Activated CD8-positive, alpha-beta T cell treated with anti-CD3 and anti-CD28 coated beads for 36 hours (primary cell): ENCODE data around the gene ATF5. TPM values are rescaled to one million over a fixed set of nuclear protein-coding genes. Genes with fewer than 3 reads are reported as not detected.
A peak's percentile ranks its signal among the peaks of the same experiment; 100 is the strongest.

Experiments
- ATAC-seq: fragments of 200-7000 bp; cut with Tn5 transposase; one replicate; pipeline ENCODE4 v1.10.0; 2021; ENCODE audit warnings: mild to moderate bottlenecking, moderate library complexity
- CTCF ChIA-PET: fragments of 350-600 bp; sonication (Branson Sonifier 250); formaldehyde crosslinking; loops from one replicate; lab custom pipeline; 2021; ENCODE audit warnings: antibody characterized with exemption; lab: Charles Lee
- POLR2A ChIA-PET: fragments of 350-600 bp; sonication (Branson Sonifier 250); formaldehyde crosslinking; loops from one replicate; lab custom pipeline; 2021; ENCODE audit warnings: antibody characterized with exemption; lab: Charles Lee
- DNase-seq: peaks from one replicate; pipeline ENCODE4 v3.0.0-alpha.2; 2020
- H3K27ac Mint-ChIP-seq: one replicate; pipeline ENCODE4 v1.8.0; 2021; ENCODE audit warnings: mild to moderate bottlenecking, mixed read lengths
- H3K27me3 Mint-ChIP-seq: one replicate; pipeline ENCODE4 v1.8.0; 2021; ENCODE audit warnings: mixed read lengths
- H3K36me3 Mint-ChIP-seq: one replicate; pipeline ENCODE4 v1.8.0; 2021; ENCODE audit warnings: low read depth, mixed read lengths
- H3K4me1 Mint-ChIP-seq: one replicate; pipeline ENCODE4 v1.8.0; 2021; ENCODE audit warnings: low read depth, mixed read lengths
- H3K4me3 Mint-ChIP-seq: one replicate; pipeline ENCODE4 v1.8.0; 2021; ENCODE audit warnings: mild to moderate bottlenecking, moderate library complexity, mixed read lengths
- H3K9me3 Mint-ChIP-seq: one replicate; pipeline ENCODE4 v1.8.0; 2021; ENCODE audit warnings: mixed read lengths
- intact Hi-C: fragments of 100-400 bp; cut with micrococcal nuclease; formaldehyde crosslinking; loops from one replicate; pipeline ENCODE4 v1.10.0; 2022
- total RNA-seq, 2 experiments: library from RNA; stranded (reverse); gene quantifications; one replicate each; pipeline ENCODE4 v1.2.3, GENCODE V29; 2021
- TF ChIP-seq, protein P1 (sequence below): fragments of 200-600 bp; IDR thresholded peaks from one replicate; pipeline ENCODE4 v1.8.0; 2022; ENCODE audit warnings: antibody characterized with exemption, mild to moderate bottlenecking

ATF5 gene
- total RNA-seq, 2 experiments from 2014 or later = 11.8 TPM

GRCh38 chr19:49904136-49904535, 24.9 kb upstream of the ATF5 start:
- Mint-ChIP-seq H3K27ac (peak overlapping the region; percentile 55), H3K4me1 (peaks cover 50% of the 10 kb centered on the region), H3K36me3 (peaks cover 30% of the 10 kb centered on the region), H3K9me3 (no peaks in the 10 kb centered on the region), H3K27me3 (no peaks in the 10 kb centered on the region), H3K4me3 (peak overlapping the region; percentile 12)
- ATAC-seq (no peak), DNase-seq (no peak)
- intact Hi-C loops = no loop called here
- TF ChIP-seq, protein P1, sequence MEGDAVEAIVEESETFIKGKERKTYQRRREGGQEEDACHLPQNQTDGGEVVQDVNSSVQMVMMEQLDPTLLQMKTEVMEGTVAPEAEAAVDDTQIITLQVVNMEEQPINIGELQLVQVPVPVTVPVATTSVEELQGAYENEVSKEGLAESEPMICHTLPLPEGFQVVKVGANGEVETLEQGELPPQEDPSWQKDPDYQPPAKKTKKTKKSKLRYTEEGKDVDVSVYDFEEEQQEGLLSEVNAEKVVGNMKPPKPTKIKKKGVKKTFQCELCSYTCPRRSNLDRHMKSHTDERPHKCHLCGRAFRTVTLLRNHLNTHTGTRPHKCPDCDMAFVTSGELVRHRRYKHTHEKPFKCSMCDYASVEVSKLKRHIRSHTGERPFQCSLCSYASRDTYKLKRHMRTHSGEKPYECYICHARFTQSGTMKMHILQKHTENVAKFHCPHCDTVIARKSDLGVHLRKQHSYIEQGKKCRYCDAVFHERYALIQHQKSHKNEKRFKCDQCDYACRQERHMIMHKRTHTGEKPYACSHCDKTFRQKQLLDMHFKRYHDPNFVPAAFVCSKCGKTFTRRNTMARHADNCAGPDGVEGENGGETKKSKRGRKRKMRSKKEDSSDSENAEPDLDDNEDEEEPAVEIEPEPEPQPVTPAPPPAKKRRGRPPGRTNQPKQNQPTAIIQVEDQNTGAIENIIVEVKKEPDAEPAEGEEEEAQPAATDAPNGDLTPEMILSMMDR = no peak
- ChIA-PET POLR2A (interaction anchor here (1.2 to 1.9 kb wide), 2 partner anchors 9 to 16 kb away, joined by 5 to 6 read pairs; no protein-coding TSS in a partner anchor), CTCF (interaction anchor here (1.9 kb wide), 1 partner anchor 13 kb away, joined by 10 read pairs; no protein-coding TSS in a partner anchor)

DNA sequence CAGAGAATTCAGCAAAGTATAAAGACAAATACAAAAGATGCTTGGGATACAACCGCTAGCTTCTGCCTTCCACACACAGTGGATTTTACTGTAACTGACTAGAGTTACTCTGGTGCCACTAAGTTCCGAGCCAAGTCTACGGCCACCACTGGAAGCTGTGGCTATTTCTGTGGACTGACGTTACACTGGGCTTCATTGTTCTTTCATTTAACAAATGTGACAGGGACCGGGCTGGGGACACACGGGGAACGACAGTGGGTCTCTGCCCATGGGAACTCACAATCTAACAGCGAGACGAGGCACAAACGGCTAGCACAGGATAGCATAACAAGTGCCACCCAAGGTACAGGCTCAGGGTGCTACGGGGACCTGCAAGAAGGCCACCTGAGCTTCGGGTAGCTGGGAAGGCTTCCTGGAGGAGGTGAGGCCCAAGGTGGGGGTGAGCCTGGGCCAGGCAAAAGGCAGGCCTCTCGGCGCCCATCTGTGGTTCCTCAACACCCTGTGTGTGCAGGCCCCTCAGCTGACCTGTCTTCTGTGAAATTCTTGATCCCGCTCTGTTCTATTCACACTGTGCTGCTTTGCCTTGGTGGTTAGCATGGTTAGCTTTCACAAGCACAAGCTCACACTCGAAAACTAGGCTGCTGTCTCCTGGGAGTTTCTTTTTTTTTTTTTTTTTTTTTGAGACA, 22.0 kb upstream of the ATF5 start:
- H3K4me1 Mint-ChIP-seq = peaks cover 56% of the 10 kb centered on the region
- ChIA-PET CTCF (no interaction called here), POLR2A (interaction anchor here (1.0 to 13.2 kb wide), 4 partner anchors 9 to 19 kb away, joined by 3 to 167 read pairs (median 31); partner anchors contain the start of genes ATF5, IL4I1 and NUP62)
- peak overlapping the region; percentile 78 for H3K27ac Mint-ChIP-seq
- DNase-seq = no peak
- TF ChIP-seq, protein P1 = no peak
- ATAC-seq = no peak
- intact Hi-C loops = no loop called here
- H3K27me3 Mint-ChIP-seq = no peaks in the 10 kb centered on the region
- peaks cover 48% of the 10 kb centered on the region for H3K36me3 Mint-ChIP-seq
- no peaks in the 10 kb centered on the region for H3K9me3 Mint-ChIP-seq
- no peak overlapping the region for H3K4me3 Mint-ChIP-seq

DNA sequence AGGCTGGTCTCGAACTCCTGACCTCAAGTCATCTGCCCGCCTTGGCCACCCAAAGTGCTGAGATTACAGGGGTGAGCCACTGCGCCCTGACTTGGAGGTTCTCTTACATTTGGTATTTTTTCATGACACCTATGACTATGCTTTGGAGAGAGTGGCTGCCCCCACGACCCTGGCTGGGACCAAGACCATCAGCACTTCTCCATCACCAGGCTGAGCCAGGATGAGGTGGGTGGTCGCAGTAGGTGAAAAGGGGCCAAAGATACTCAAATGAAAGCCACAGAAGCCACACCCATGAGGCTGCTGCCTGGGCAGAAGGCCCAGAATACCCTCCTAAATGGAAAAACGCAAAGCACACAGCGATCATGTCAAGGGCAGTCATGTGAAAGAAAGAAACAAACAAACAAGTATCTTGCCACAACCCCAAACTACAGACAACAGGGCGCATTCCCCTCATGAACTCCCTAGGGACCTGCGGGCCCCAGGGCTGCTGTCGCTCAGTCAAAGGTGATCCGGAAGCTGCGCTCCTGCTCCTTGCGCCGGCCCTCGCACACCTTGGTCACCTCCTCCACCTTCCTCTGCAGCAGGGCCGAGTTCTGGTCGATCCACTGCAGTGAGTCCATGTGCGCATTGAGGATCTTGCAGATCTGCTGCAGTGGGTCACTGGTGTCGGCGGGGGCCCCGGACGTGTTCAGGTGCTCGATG, 21.1 kb upstream of the ATF5 start:
- DNase-seq = peak; percentile 61
- H3K27me3 Mint-ChIP-seq = no peaks in the 10 kb centered on the region
- ChIA-PET CTCF (no interaction called here), POLR2A (interaction anchor here (1.0 to 13.2 kb wide), 3 partner anchors 10 to 18 kb away, joined by 3 to 167 read pairs (median 59); partner anchors contain the start of genes ATF5, IL4I1 and NUP62)
- peaks cover 55% of the 10 kb centered on the region for H3K36me3 Mint-ChIP-seq
- H3K4me3 Mint-ChIP-seq = no peak overlapping the region
- peak overlapping the region; percentile 78 for H3K27ac Mint-ChIP-seq
- H3K9me3 Mint-ChIP-seq = no peaks in the 10 kb centered on the region
- peaks cover 64% of the 10 kb centered on the region for H3K4me1 Mint-ChIP-seq
- intact Hi-C loops = no loop called here
- TF ChIP-seq, protein P1 = no peak
- peak; percentile 21 for ATAC-seq

DNA sequence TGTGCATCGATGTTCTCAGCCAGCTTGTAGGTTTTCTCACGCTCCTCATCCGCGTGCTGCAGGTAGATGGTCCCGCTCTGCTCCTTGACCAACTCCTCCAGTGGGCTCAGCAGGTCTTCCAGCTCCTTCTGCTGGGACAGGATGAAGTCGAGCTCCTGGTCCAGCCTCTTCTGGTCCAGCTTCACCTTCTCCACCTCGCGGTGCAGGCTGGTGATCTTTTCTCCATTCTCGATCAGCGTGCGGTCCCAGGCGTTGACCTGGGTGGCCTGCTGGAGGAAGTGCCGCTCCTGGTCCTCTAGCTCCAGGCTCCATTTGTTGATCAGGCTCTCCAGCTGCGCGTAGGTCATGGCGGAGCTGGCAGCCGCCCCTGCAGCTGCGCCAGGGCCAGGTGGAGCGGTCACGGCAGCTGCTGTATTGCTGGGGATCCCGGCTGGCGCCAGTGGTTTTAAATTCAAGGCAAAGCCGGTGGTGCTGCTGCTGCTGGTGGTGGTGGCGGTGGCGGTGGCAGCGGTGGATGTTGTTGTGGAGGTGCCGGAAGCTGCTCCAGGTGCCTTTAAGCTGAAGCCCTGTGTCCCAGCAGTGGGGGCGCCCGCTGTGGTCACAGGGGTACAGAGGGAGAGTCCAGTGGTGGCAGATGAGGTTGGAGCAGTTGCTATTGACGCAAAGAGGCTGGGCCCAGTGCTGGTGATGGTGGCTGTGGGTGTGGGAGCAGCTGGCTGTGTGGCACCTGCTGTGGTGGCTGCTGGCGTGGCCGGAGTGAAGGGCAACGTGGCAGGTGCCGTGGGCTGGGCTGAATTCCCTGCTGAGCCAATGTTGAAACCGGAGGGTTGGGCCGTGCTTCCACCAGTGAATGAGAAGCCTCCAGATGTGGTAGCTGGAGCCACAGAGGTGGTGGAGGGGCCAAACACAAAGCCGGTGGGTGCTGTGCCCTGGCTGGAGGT, 20.3 kb upstream of the ATF5 start:
- Mint-ChIP-seq H3K4me3 (no peak overlapping the region), H3K27me3 (no peaks in the 10 kb centered on the region), H3K36me3 (peaks cover 64% of the 10 kb centered on the region), H3K27ac (no peak overlapping the region), H3K9me3 (no peaks in the 10 kb centered on the region), H3K4me1 (peaks cover 66% of the 10 kb centered on the region)
- DNase-seq (no peak), ATAC-seq (no peak)
- POLR2A ChIA-PET = interaction anchor here (1.0 to 13.2 kb wide), 4 partner anchors 11 to 60 kb away, joined by 3 to 167 read pairs (median 32); partner anchors contain the start of genes ATF5, IL4I1 and NUP62
- intact Hi-C loops = no loop called here
- TF ChIP-seq, protein P1 = no peak
- CTCF ChIA-PET = interaction anchor here (1.2 kb wide), 1 partner anchor 8 kb away, joined by 4 read pairs; no protein-coding TSS in a partner anchor
